Adrenal gland (tissue), 19 donors: ENCODE data around the gene ANXA6. TPM values are rescaled to one million over a fixed set of nuclear protein-coding genes. Genes with fewer than 3 reads are reported as not detected.

Experiments used
- DNase-seq, 7 donors: peaks; one replicate each; pipeline ENCODE4 v3.0.0-alpha.2; 2019 to 2020
- H3K27ac ChIP-seq, 5 donors: fragments of 200-600 bp; sonication (generic) in 4 of 5; 1 replicate in 3 of 5; 2 replicates in 2 of 5; pipeline versions ENCODE4 v1.5.1 to v1.8.0; 2016 to 2020; ENCODE audit warnings: mild to moderate bottlenecking in 1 of 5
- H3K27me3 ChIP-seq: fragments of 200-600 bp; 2 replicates; pipeline ENCODE4 v1.8.0; 2021
- H3K36me3 ChIP-seq, 2 donors: fragments of 200-600 bp; replicated peaks in 1 of 2; 1 replicate in 1 of 2; 2 replicates in 1 of 2; pipeline versions ENCODE4 v1.5.1 to v1.8.0; 2018 to 2022
- H3K4me1 ChIP-seq, 2 donors: fragments of 200-600 bp; replicated peaks in 1 of 2; 1 replicate in 1 of 2; 2 replicates in 1 of 2; pipeline versions ENCODE4 v1.5.1 to v1.8.0; 2018 to 2021
- H3K4me3 ChIP-seq, 4 donors: fragments of 200-600 bp; sonication (generic) in 3 of 4; one replicate each; pipeline ENCODE4 v1.5.1; 2016 to 2018
- H3K9me3 ChIP-seq, 3 donors: fragments of 200-600 bp; sonication (generic) in 1 of 3; replicated peaks in 1 of 3; 1 replicate in 2 of 3; 2 replicates in 1 of 3; pipeline versions ENCODE4 v1.5.1 to v1.8.0; 2016 to 2021
- POLR2A ChIP-seq, 2 donors: fragments of 450-650 bp; IDR thresholded peaks; one replicate each; pipeline ENCODE4 v1.6.1; 2017; ENCODE audit warnings: antibody characterized with exemption in 2 of 2, mild to moderate bottlenecking in 2 of 2, moderate library complexity in 1 of 2
- WGBS, 4 donors: extraction: QIAGEN DNeasy Blood & Tissue Kit in 2 of 4; methylation state at CpG; one replicate each; pipeline versions ENCODE4 v1.1.5 to v1.1.7; 2013 to 2017; 5-methylcytosine and 5-hydroxymethylcytosine counted together
- intact Hi-C, 2 donors: fragments of 100-400 bp; cut with DNase I; formaldehyde crosslinking; loops; one replicate each; pipeline versions ENCODE4 v1.14.1 to v1.15.0; 2022 to 2023
- long read RNA-seq, 10 donors: library from polyadenylated mRNA in 3 of 10; unstranded in 2 of 10; stranded (forward) in 1 of 10; transcript quantifications; one replicate each; pipeline ENCODE4 v2.0.0 and lab custom pipeline, GENCODE V29; 2021 to 2026
- polyA plus RNA-seq, 3 donors: library from polyadenylated mRNA; stranded (reverse); fragments of 200-250 nt in 2 of 3; fragments of 350-450 nt in 1 of 3; fragmentation: Illumina TruSeq in 1 of 3; extraction: RNeasy Lipid Tissue Mini Kit (QIAGEN cat#74804) in 1 of 3; gene quantifications; one replicate each; pipeline ENCODE4 v1.2.3, GENCODE V29; 2013 to 2014
- total RNA-seq, 9 donors: library from RNA; depleted of rRNA in 4 of 9; stranded (reverse); fragments of >200 nt in 4 of 9; fragments of 120-200 nt in 1 of 9; fragmentation: NEBNext Ultra II Directional in 1 of 9; extraction: Animal tissue kit (Norgen Biotek cat#: 25700) in 1 of 9; gene quantifications; one replicate each; pipeline versions ENCODE4 v1.1.0 to v1.2.4, GENCODE V29; 2013 to 2023
- TF ChIP-seq, protein P1 (sequence below), 6 experiments: fragments of 450-650 bp in 4 of 6; fragments of 200-600 bp in 2 of 6; sonication (generic) in 1 of 6; IDR thresholded peaks; 1 replicate in 5 of 6; 2 replicates in 1 of 6; pipeline versions ENCODE4 v1.5.1 to v1.8.0; 2016 to 2021; ENCODE audit warnings: antibody characterized with exemption in 6 of 6, mild to moderate bottlenecking in 2 of 6, moderate library complexity in 1 of 6
- donor health status: healthy with polysubstance abuse.
- donor health status: Bipolar disorder and iron deficiency.
- donor health status: DM: yes; HTN: yes; CAD: no.
- donor health status: DM: no; HTN: no; CAD: no.
- donor health status: DM: no; HTN: no; CAD: no.
- donor health status: DM: yes; HTN: yes; CAD: no.

ANXA6 gene
- total RNA-seq (100 to 1,000 TPM; 127 to 382 (median 258) TPM), polyA plus RNA-seq (100 to 1,000 TPM; 115 to 176 (median 139) TPM)
- long read RNA-seq, donor 1, transcript ANXA6-201 (26 exons, 2,593 nt) = major isoform, 7 of 7 reads
- long read RNA-seq, donor 1, partial matches to known transcripts = 0 of 7 reads
- long read RNA-seq, donor 1, other reads (novel, unspliced or antisense) = 0 of 7 reads
- long read RNA-seq, donor 2, transcript ANXA6-201 (26 exons, 2,593 nt) = major isoform, 5 of 12 reads
- long read RNA-seq, donor 2, partial matches to known transcripts = 7 of 12 reads
- long read RNA-seq, donor 2, other reads (novel, unspliced or antisense) = 0 of 12 reads
- long read RNA-seq, donor 3, partial matches to known transcripts = 0 of 3 reads
- long read RNA-seq, donor 3, other reads (novel, unspliced or antisense) = 0 of 3 reads
- long read RNA-seq, donor 4, transcript ANXA6-201 (26 exons, 2,593 nt) = major isoform, 9 of 11 reads
- long read RNA-seq, donor 4, partial matches to known transcripts = 1 of 11 reads
- long read RNA-seq, donor 4, other reads (novel, unspliced or antisense) = 1 of 11 reads
- long read RNA-seq, donor 5, transcript ANXA6-201 (26 exons, 2,593 nt) = major isoform, 308 of 406 reads
- long read RNA-seq, donor 5, partial matches to known transcripts = 21 of 406 reads
- long read RNA-seq, donor 5, other reads (novel, unspliced or antisense) = 77 of 406 reads
- long read RNA-seq, donor 6, transcript ANXA6-201 (26 exons, 2,593 nt) = major isoform, 34 of 47 reads
- long read RNA-seq, donor 6, partial matches to known transcripts = 9 of 47 reads
- long read RNA-seq, donor 6, other reads (novel, unspliced or antisense) = 4 of 47 reads
- long read RNA-seq, donor 7, transcript ANXA6-201 (26 exons, 2,593 nt) = major isoform, 5 of 5 reads
- long read RNA-seq, donor 7, partial matches to known transcripts = 0 of 5 reads
- long read RNA-seq, donor 7, other reads (novel, unspliced or antisense) = 0 of 5 reads
- long read RNA-seq, donor 8, transcript ANXA6-201 (26 exons, 2,593 nt) = major isoform, 11 of 32 reads
- long read RNA-seq, donor 8, partial matches to known transcripts = 21 of 32 reads
- long read RNA-seq, donor 8, other reads (novel, unspliced or antisense) = 0 of 32 reads
- long read RNA-seq, donor 9, transcript ANXA6-201 (26 exons, 2,593 nt) = major isoform, 6 of 11 reads
- long read RNA-seq, donor 9, partial matches to known transcripts = 0 of 11 reads
- long read RNA-seq, donor 9, other reads (novel, unspliced or antisense) = 5 of 11 reads
- long read RNA-seq, donor 10, partial matches to known transcripts = 0 of 4 reads
- long read RNA-seq, donor 10, other reads (novel, unspliced or antisense) = 0 of 4 reads

DNA sequence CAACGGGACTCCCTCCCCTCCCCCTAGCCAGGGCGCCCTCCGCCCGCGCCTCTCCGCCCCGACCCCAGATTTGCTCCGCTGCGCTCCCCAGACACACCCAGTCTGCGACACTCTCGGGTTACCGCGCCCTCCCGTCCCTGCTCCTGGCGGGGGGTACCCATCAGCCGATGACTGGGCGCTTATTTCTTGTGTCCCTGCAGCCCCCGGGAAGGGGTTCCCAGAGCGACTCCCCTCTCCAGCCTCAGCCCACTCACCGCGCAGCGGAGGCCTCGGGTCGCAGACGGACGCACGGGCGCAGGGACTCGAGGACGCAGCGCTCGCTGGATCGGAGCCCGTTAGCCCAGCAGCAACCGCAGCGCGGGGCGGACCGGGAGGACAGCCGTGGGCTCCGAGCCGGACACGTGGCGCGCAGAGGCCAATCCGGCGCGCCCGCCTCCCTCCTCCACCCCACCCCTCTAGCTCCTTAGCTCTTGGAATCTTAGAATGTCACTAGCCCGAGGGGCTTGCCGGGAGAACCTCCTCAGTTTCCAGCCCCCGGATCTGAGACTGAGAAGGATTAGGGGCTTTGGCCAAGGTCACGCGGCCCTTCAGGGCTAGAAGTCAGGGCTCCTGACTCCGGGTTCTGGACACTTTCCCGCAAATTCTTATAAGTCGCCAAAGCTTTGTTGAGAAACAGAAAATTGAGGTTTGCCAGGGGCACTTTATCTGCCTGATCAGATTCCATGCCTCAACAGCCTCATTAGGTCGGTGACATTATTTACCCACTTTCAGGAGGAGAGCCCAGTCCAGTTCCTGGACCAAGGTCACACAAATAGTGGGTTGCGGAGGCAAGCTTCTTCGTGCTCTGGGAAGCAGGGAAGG lies at the start of gene ANXA6:
Gene ANXA6 (minus strand): TSS at position 354 of the 861 bp plus-strand sequence. CDS start 9,878 bp downstream, outside the sequence.
- TF ChIP-seq POLR2A (IDR thresholded peaks at IDR 0.05) = peak; percentile 50 to 65
- TF ChIP-seq, protein P1, sequence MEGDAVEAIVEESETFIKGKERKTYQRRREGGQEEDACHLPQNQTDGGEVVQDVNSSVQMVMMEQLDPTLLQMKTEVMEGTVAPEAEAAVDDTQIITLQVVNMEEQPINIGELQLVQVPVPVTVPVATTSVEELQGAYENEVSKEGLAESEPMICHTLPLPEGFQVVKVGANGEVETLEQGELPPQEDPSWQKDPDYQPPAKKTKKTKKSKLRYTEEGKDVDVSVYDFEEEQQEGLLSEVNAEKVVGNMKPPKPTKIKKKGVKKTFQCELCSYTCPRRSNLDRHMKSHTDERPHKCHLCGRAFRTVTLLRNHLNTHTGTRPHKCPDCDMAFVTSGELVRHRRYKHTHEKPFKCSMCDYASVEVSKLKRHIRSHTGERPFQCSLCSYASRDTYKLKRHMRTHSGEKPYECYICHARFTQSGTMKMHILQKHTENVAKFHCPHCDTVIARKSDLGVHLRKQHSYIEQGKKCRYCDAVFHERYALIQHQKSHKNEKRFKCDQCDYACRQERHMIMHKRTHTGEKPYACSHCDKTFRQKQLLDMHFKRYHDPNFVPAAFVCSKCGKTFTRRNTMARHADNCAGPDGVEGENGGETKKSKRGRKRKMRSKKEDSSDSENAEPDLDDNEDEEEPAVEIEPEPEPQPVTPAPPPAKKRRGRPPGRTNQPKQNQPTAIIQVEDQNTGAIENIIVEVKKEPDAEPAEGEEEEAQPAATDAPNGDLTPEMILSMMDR (IDR thresholded peaks at IDR 0.05) = no peak
- H3K36me3 ChIP-seq = no peaks in the 10 kb centered on the region
- WGBS, 4 donors = 1 to 3% (median 1%) methylated on average over 11 to 60 of the region's 60 CpGs
- H3K27me3 ChIP-seq = no peaks in the 10 kb centered on the region
- H3K4me3 ChIP-seq = peak within 1 kb of the TSS; percentile 33 to 94 (median 60)
- peaks cover 37 to 54% of the 10 kb centered on the region in 2 donors for H3K4me1 ChIP-seq
- no peaks in the 10 kb centered on the region for H3K9me3 ChIP-seq
- peak; percentile 84 to 93 (median 88) for DNase-seq
- intact Hi-C loops = no loop called here
- peak within 1 kb of the TSS; percentile 42 to 96 (median 68) for H3K27ac ChIP-seq

DNA sequence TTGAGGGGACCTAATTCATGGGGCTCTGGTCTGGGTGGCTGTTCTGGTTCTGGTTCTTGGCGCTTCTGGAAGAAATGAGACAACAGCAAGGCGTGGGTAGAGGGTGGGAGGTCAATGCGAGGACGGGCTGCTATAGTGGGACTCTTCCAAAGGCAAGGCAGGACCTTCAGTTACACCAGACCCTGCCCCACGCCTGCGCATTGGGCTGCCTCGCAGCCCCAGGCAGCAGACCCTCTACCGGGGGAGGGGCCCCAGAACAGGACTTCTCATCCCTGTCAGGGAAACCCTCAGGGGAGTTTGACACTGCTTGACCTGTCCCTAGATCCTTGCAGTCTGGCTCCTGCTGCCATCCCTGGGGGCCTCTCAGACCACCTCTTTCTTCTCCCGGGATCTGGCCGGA lies 47.8 kb upstream of the ANXA6 start:
- DNase-seq = peak in 2 of 7 donors; percentile 13 to 33
- peaks cover 18 to 27% of the 10 kb centered on the region in 2 donors for H3K4me1 ChIP-seq
- no peaks in the 10 kb centered on the region for H3K9me3 ChIP-seq
- H3K4me3 ChIP-seq = no peak overlapping the region
- no peaks in the 10 kb centered on the region for H3K27me3 ChIP-seq
- H3K27ac ChIP-seq = no peak overlapping the region
- no peak for TF ChIP-seq POLR2A (IDR thresholded peaks at IDR 0.05)
- TF ChIP-seq, protein P1 (IDR thresholded peaks at IDR 0.05) = no peak
- intact Hi-C loops = no loop called here
- 87 to 93% (median 91%) methylated on average over 8 to 10 of the region's 10 CpGs for WGBS, 4 donors
- H3K36me3 ChIP-seq = peaks cover 0 to 11% of the 10 kb centered on the region in 2 donors

DNA sequence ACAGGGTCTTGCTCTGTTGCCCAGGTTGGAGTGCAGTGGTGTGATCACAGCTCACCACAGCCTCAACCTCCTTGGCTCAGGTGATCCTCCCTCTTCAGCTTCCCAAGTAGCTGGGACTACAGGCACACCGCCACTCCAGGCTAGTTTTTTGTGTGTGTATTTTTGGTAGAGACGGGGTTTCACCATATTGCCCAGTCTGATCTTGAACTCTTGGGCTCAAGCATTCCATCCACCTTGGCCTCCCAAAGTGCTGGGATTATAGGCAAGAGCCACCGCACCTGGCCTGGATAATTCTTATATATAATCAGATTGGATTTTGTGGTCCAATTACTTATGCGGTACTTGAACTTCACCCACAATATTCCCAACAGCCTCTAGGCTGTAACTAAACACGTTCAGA lies 46.5 kb upstream of the ANXA6 start:
- Histone ChIP-seq H3K36me3 (peaks cover 0 to 20% of the 10 kb centered on the region in 2 donors), H3K4me1 (peaks cover 15 to 19% of the 10 kb centered on the region in 2 donors), H3K27ac (no peak overlapping the region), H3K9me3 (no peaks in the 10 kb centered on the region), H3K4me3 (no peak overlapping the region), H3K27me3 (no peaks in the 10 kb centered on the region)
- intact Hi-C loops = no loop called here
- peak in 1 of 7 donors; percentile 37 for DNase-seq
- TF ChIP-seq POLR2A (IDR thresholded peaks at IDR 0.05) = no peak
- TF ChIP-seq, protein P1 (IDR thresholded peaks at IDR 0.05) = no peak
- 81 to 89% (median 86%) methylated on average over 4 to 5 of the region's 5 CpGs for WGBS, 4 donors
